ENCODE measurements around the gene KDM4F. TPM values are rescaled to one million over a fixed set of nuclear protein-coding genes. Genes with fewer than 3 reads are reported as not detected.

KDM4F gene
- total and polyA plus RNA-seq, 2 of the 8 experiments (the other 6 are each of a cell fraction or from before 2014, with no cell fraction given): not detected

DNA sequence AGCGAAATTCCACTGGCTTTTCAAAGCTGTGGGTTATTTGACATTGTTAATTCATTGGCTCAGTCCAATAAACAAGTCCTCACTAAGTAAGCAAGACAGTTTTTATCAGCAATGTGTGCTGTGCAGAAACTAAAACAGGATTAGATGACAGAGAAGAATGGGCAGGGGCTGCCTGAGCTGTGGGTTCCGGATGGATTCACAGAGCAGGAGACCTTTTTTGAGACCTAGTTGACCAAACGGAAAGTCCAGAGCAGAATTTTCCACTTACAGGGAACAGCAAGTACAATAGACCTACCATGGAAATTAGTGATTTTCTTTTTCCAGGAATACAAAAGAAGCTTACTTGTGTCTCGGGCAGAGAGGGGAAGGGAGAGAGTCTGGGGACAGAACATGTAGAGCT, 5.2 kb upstream of the KDM4F start:
- no peak overlapping the region for H3K9ac ChIP-seq (replicated peaks in 1 of 4; ENCODE audit: extremely low read depth in 1 of 4, low read depth in 3 of 4, low read length in 3 of 4)
- no peak overlapping the region for H3K4me2 ChIP-seq (ENCODE audit: insufficient read depth in 1 of 2, low read depth in 2 of 2, low read length in 2 of 2)
- no peak overlapping the region for H2AK5ac ChIP-seq (ENCODE audit: low read depth, low read length)
- no peaks in the 10 kb centered on the region for H4K20me1 ChIP-seq (replicated peaks in 1 of 2; ENCODE audit: control insufficient read depth in 1 of 2, insufficient read depth in 2 of 2, low read length in 2 of 2)
- H4K8ac ChIP-seq (ENCODE audit: extremely low read depth, insufficient read depth, low read length): no peak overlapping the region
- no peak overlapping the region for H2BK20ac ChIP-seq (ENCODE audit: low read length)
- no peaks in the 10 kb centered on the region for H3K36me3 ChIP-seq (ENCODE audit: control insufficient read depth in 2 of 4, insufficient read depth in 4 of 4, low read length in 3 of 4)
- 83% methylated on average over 4 of the region's 4 CpGs; no CpG with 5 or more reads in 1 of the 2 experiments for WGBS, 2 experiments (ENCODE audit: extremely low coverage in 1 of 2, insufficient coverage in 1 of 2, insufficient read length in 1 of 2, insufficient replicate concordance in 2 of 2, low coverage in 1 of 2, low lambda C conversion rate in 2 of 2, missing lambda C conversion rate in 1 of 2)
- H3K4me1 ChIP-seq (replicated peaks in 1 of 4; ENCODE audit: control insufficient read depth in 3 of 4, insufficient read depth in 4 of 4, low read length in 3 of 4): no peaks in the 10 kb centered on the region; a peak in 1 of 7 replicates
- no peak for DNase-seq (ENCODE audit: low read depth in 1 of 2, low spot score in 2 of 2)
- no peaks in the 10 kb centered on the region for H3K23me2 ChIP-seq (ENCODE audit: low read depth, low read length)
- H3K23ac ChIP-seq (ENCODE audit: insufficient read length): no peak overlapping the region
- no peak overlapping the region for H2AFZ ChIP-seq (ENCODE audit: low read length)
- H3K9me3 ChIP-seq (ENCODE audit: insufficient read depth in 2 of 2, low read depth in 1 of 2, low read length in 1 of 2): no peaks in the 10 kb centered on the region; a peak in 1 of 4 replicates
- no peaks in the 10 kb centered on the region for H3K79me2 ChIP-seq (ENCODE audit: control insufficient read depth in 1 of 2, insufficient read depth in 2 of 2, low read length in 2 of 2)
- no peak overlapping the region for H2BK15ac ChIP-seq (ENCODE audit: low read length)
- CTCF ChIA-PET (ENCODE audit: partially characterized antibody): interaction anchor here (0.7 to 1.4 kb wide), 3 partner anchors 23 to 440 kb away, joined by 3 to 4 read pairs (median 3); partner anchors contain the start of gene SRSF8
- H3K56ac ChIP-seq (replicated peaks; ENCODE audit: insufficient read length, low read depth, low read length): no peak overlapping the region
- H4K91ac ChIP-seq (replicated peaks; ENCODE audit: insufficient read length, low read length): no peak overlapping the region
- H3K4me3 ChIP-seq (ENCODE audit: extremely low read depth in 1 of 4, insufficient read depth in 2 of 4, low read depth in 3 of 4, low read length in 4 of 4): no peak overlapping the region
- no peak overlapping the region for H3K27ac ChIP-seq (ENCODE audit: low read depth, low read length)
- no peak overlapping the region for H3K18ac ChIP-seq (ENCODE audit: extremely low read depth, low read length)
- H3K27me3 ChIP-seq (replicated peaks in 1 of 4; ENCODE audit: control insufficient read depth in 3 of 4, extremely low read depth in 1 of 4, insufficient read depth in 3 of 4, low read length in 3 of 4): no peaks in the 10 kb centered on the region; a peak in 1 of 7 replicates
- H3K79me1 ChIP-seq (ENCODE audit: low read depth, low read length): no peaks in the 10 kb centered on the region
- H4K5ac ChIP-seq (ENCODE audit: insufficient read length, low read depth, low read length): no peak overlapping the region
- no peak for FAIRE-seq
- H3K14ac ChIP-seq (ENCODE audit: insufficient read length): no peak overlapping the region
- no peak overlapping the region for H2BK120ac ChIP-seq (replicated peaks; ENCODE audit: low read depth, low read length)
- H2BK5ac ChIP-seq (ENCODE audit: low read depth, low read length): no peak overlapping the region
- no peak overlapping the region for H3K4ac ChIP-seq (replicated peaks; ENCODE audit: insufficient read length, low read depth, low read length)
- POLR2A ChIA-PET (ENCODE audit: partially characterized antibody): no interaction called here
- no peak overlapping the region for H2BK12ac ChIP-seq (ENCODE audit: low read depth, low read length)
- TF ChIP-seq JUN (IDR thresholded peaks at IDR 0.05; ENCODE audit: low read depth, low read length) (no peak), HDAC6 (IDR thresholded peaks at IDR 0.05; ENCODE audit: low read depth, low read length) (no peak), CBX5 (IDR thresholded peaks at IDR 0.05; ENCODE audit: low read depth, low read length) (no peak), ZNF274 (IDR thresholded peaks at IDR 0.05; ENCODE audit: borderline replicate concordance, extremely low read depth, low read length) (no peak), GTF2F1 (IDR thresholded peaks at IDR 0.05; ENCODE audit: borderline replicate concordance, low read depth, low read length) (no peak), NANOG (IDR thresholded peaks at IDR 0.05; ENCODE audit: insufficient read depth, low read depth, low read length, poor library complexity, severe bottlenecking) (no peak), BRCA1 (IDR thresholded peaks at IDR 0.05; ENCODE audit: low read depth, low read length) (no peak), KDM4A (IDR thresholded peaks at IDR 0.05; ENCODE audit: low read depth, low read length, severe bottlenecking) (no peak), YY1 (IDR thresholded peaks at IDR 0.05; ENCODE audit: low read depth, low read length) (no peak), NRF1 (IDR thresholded peaks at IDR 0.05; ENCODE audit: low read depth, low read length) (no peak), MAFK (IDR thresholded peaks at IDR 0.05; ENCODE audit: low read depth, low read length) (no peak), POU5F1 (IDR thresholded peaks at IDR 0.05; ENCODE audit: low read depth, low read length) (no peak), BCL11A (IDR thresholded peaks at IDR 0.05; ENCODE audit: low read depth in 2 of 2, low read length in 2 of 2) (no peak), SIN3A (conservative IDR thresholded peaks at IDR 0.05 in 1 of 2, IDR thresholded peaks at IDR 0.05 in 1 of 2; ENCODE audit: low read depth in 1 of 2, low read length in 2 of 2) (no peak)
